B cell (primary cell): ENCODE measurements around the gene MYL4. TPM values are rescaled to one million over a fixed set of nuclear protein-coding genes. Genes with fewer than 3 reads are reported as not detected.

ENCODE experiments used
- ATAC-seq: fragments of 200-7000 bp; cut with Tn5 transposase; one replicate; pipeline ENCODE4 v1.10.0; 2021; ENCODE audit warnings: low read depth, mild to moderate bottlenecking, moderate number of reproducible peaks, moderate library complexity
- CTCF ChIA-PET: fragments of 350-600 bp; sonication (Branson Sonifier 250); formaldehyde crosslinking; loops from one replicate; lab custom pipeline; 2021; ENCODE audit warnings: antibody characterized with exemption, inconsistent platforms; lab: Charles Lee
- POLR2A ChIA-PET: fragments of 350-600 bp; sonication (Branson Sonifier 250); formaldehyde crosslinking; loops from one replicate; lab custom pipeline; 2021; ENCODE audit warnings: antibody characterized with exemption; lab: Charles Lee
- DNase-seq: peaks from one replicate; pipeline ENCODE4 v3.0.0; 2013
- H2AFZ ChIP-seq: 2 replicates; pipeline ENCODE4 v1.6.1; 2012; ENCODE audit warnings: mild to moderate bottlenecking, low read depth, low read length; ENCODE audit not compliant: insufficient read depth, poor library complexity, severe bottlenecking
- H3K27ac ChIP-seq, 2 donors: 1 replicate in 1 of 2; 2 replicates in 1 of 2; pipeline ENCODE4 v1.5.1; 2012 to 2013; ENCODE audit warnings: low read length in 2 of 2, mild to moderate bottlenecking in 2 of 2, moderate library complexity in 1 of 2
- H3K27me3 ChIP-seq, 4 experiments: fragments of 200-600 bp in 1 of 4; sonication (generic) in 1 of 4; replicated peaks in 1 of 4; 1 replicate in 2 of 4; 2 replicates in 2 of 4; pipeline versions ENCODE4 v1.6.1 to v1.7.0; 2013 to 2016; ENCODE audit warnings: low read length in 3 of 4, mild to moderate bottlenecking in 2 of 4, mixed read lengths in 1 of 4, moderate library complexity in 1 of 4; ENCODE audit not compliant: insufficient read depth in 4 of 4, control insufficient read depth in 3 of 4; ENCODE audit errors: control extremely low read depth in 1 of 4
- H3K36me3 ChIP-seq, 2 experiments: replicated peaks in 1 of 2; 1 replicate in 1 of 2; 2 replicates in 1 of 2; pipeline versions ENCODE4 v1.6.1 to v1.7.1; 2013; ENCODE audit warnings: low read length in 1 of 2; ENCODE audit not compliant: insufficient read depth in 2 of 2, control insufficient read depth in 1 of 2; ENCODE audit errors: control extremely low read depth in 1 of 2, extremely low read depth in 1 of 2
- H3K4me1 ChIP-seq, 2 donors: fragments of 200-600 bp in 1 of 2; sonication (generic) in 1 of 2; 1 replicate in 1 of 2; 2 replicates in 1 of 2; pipeline versions ENCODE4 v1.5.1 to v1.6.1; 2013 to 2017; ENCODE audit warnings: low read length in 2 of 2; ENCODE audit not compliant: control insufficient read depth in 2 of 2, insufficient read depth in 2 of 2
- H3K4me2 ChIP-seq: replicated peaks from 2 replicates; pipeline ENCODE3; 2012; ENCODE audit warnings: mild to moderate bottlenecking, low read depth, low read length; ENCODE audit not compliant: poor library complexity, severe bottlenecking
- H3K4me3 ChIP-seq, 5 experiments: fragments of 200-600 bp in 1 of 5; sonication (generic) in 1 of 5; 1 replicate in 3 of 5; 2 replicates in 2 of 5; pipeline versions ENCODE4 v1.5.1 to v1.7.0; 2011 to 2016; ENCODE audit warnings: low read length in 4 of 5, mild to moderate bottlenecking in 4 of 5, low read depth in 2 of 5, control low read depth in 1 of 5, moderate library complexity in 1 of 5; ENCODE audit not compliant: insufficient read depth in 1 of 5; ENCODE audit errors: control extremely low read depth in 1 of 5, extremely low read depth in 1 of 5
- H3K79me2 ChIP-seq: fragments of 200-600 bp; sonication (generic); one replicate; pipeline ENCODE4 v1.6.0; 2016; ENCODE audit warnings: low read length; ENCODE audit not compliant: control insufficient read depth, insufficient read depth
- H3K9ac ChIP-seq: fragments of 200-600 bp; sonication (generic); 2 replicates; pipeline ENCODE4 v1.6.1; 2017; ENCODE audit warnings: mild to moderate bottlenecking, low read length, moderate library complexity
- H3K9me3 ChIP-seq, 3 donors: one replicate each; pipeline versions ENCODE4 v1.6.1 to v1.7.1; 2013; ENCODE audit warnings: low read length in 2 of 3; ENCODE audit not compliant: control insufficient read depth in 2 of 3, insufficient read depth in 1 of 3; ENCODE audit errors: control extremely low read depth in 1 of 3
- H4K20me1 ChIP-seq: 2 replicates; pipeline ENCODE4 v1.6.0; 2012; ENCODE audit warnings: mild to moderate bottlenecking, low read length; ENCODE audit not compliant: insufficient read depth, control insufficient read depth, poor library complexity, severe bottlenecking
- H3K27ac Mint-ChIP-seq: one replicate; pipeline ENCODE4 v1.8.0; 2021; ENCODE audit warnings: mixed read lengths
- H3K27me3 Mint-ChIP-seq: one replicate; pipeline ENCODE4 v1.8.0; 2021; ENCODE audit warnings: mixed read lengths
- H3K4me1 Mint-ChIP-seq: one replicate; pipeline ENCODE4 v1.8.0; 2021; ENCODE audit warnings: mixed read lengths
- H3K4me3 Mint-ChIP-seq: one replicate; pipeline ENCODE4 v1.8.0; 2021; ENCODE audit warnings: mixed read lengths
- H3K9me3 Mint-ChIP-seq: one replicate; pipeline ENCODE4 v1.8.0; 2022; ENCODE audit warnings: mixed read lengths; ENCODE audit not compliant: insufficient read depth
- CTCF ChIP-seq: fragments of 200-600 bp; IDR thresholded peaks from one replicate; pipeline ENCODE4 v1.8.0; 2022; ENCODE audit warnings: antibody characterized with exemption, mild to moderate bottlenecking
- EZH2 ChIP-seq: IDR thresholded peaks from 2 replicates; pipeline ENCODE4 v1.6.1; 2012; ENCODE audit warnings: borderline replicate concordance, low read depth, mild to moderate bottlenecking, moderate library complexity, low read length; ENCODE audit not compliant: insufficient read depth, poor library complexity, severe bottlenecking
- WGBS: methylation state at CpG from one replicate; pipeline ENCODE4 v1.1.5; 2013; ENCODE audit warnings: missing lambda C conversion rate; ENCODE audit not compliant: insufficient coverage; 5-methylcytosine and 5-hydroxymethylcytosine counted together
- intact Hi-C: fragments of 100-400 bp; cut with micrococcal nuclease; formaldehyde crosslinking; loops from one replicate; pipeline ENCODE4 v1.10.0; 2022
- polyA plus RNA-seq: library from polyadenylated mRNA; depleted of rRNA; stranded (reverse); fragments of >200 nt; gene quantifications from 2 replicates; pipeline ENCODE4 v1.2.3, GENCODE V29; 2012
- total RNA-seq, 2 donors: library from RNA; stranded (reverse); fragments of 120-200 nt in 1 of 2; gene quantifications; 1 replicate in 1 of 2; 2 replicates in 1 of 2; pipeline versions ENCODE4 v1.2.3 to v1.2.4, GENCODE V29; 2013 to 2022

Gene MYL4
- total and polyA plus RNA-seq, 2 donors (not counting 1 experiment from before 2014, with no cell fraction given): 0.16 to 0.42 TPM

GRCh38 chr17:47200325-47200664, 8.9 kb upstream of the MYL4 start:
- H3K4me1 Mint-ChIP-seq: peaks cover 47% of the 10 kb centered on the region
- Histone ChIP-seq H3K4me1 (peaks cover 45 to 52% of the 10 kb centered on the region in 2 donors), H3K27ac (peak overlapping the region; percentile 82 to 90), H3K9me3 (no peaks in the 10 kb centered on the region), H4K20me1 (no peaks in the 10 kb centered on the region), H3K4me2 (peak overlapping the region; percentile 76), H2AFZ (peak overlapping the region; percentile 65), H3K4me3 (peak overlapping the region; percentile 21 to 45 (median 41)), H3K36me3 (no peaks in the 10 kb centered on the region), H3K79me2 (no peaks in the 10 kb centered on the region), H3K27me3 (no peaks in the 10 kb centered on the region), H3K9ac (peak overlapping the region; percentile 53)
- ATAC-seq: peak; percentile 5
- intact Hi-C loops: loop anchor here (1.0 kb wide), 2 partner anchors 11 to 124 kb away; partner anchors contain the start of gene CDC27
- H3K9me3 Mint-ChIP-seq: no peaks in the 10 kb centered on the region
- TF ChIP-seq EZH2 (no peak), CTCF (no peak)
- H3K27me3 Mint-ChIP-seq: no peaks in the 10 kb centered on the region
- WGBS: 11% methylated on average over 3 of the region's 4 CpGs
- H3K4me3 Mint-ChIP-seq: peak overlapping the region; percentile 80
- H3K27ac Mint-ChIP-seq: peak overlapping the region; percentile 96
- no peak for DNase-seq
- ChIA-PET CTCF (interaction anchor here (1.1 to 2.1 kb wide), 2 partner anchors 10 to 124 kb away, joined by 3 to 10 read pairs; partner anchors contain the start of genes CDC27 and EFCAB13), POLR2A (interaction anchor here (1.0 to 1.6 kb wide), 3 partner anchors 8 to 96 kb away, joined by 3 to 6 read pairs (median 6); partner anchors contain the start of gene CDC27)

- H3K27ac Mint-ChIP-seq: peak overlapping the region; percentile 96
- H3K9me3 Mint-ChIP-seq: no peaks in the 10 kb centered on the region
These were observed 8.0 kb upstream of the MYL4 start for GRCh38 chr17:47201166-47201565.

More at GRCh38 chr17:47201166-47201565, 8.0 kb upstream of the MYL4 start:
- Histone ChIP-seq H3K79me2 (no peaks in the 10 kb centered on the region), H4K20me1 (no peaks in the 10 kb centered on the region), H3K4me3 (no peak overlapping the region), H3K4me2 (no peak overlapping the region), H3K9me3 (no peaks in the 10 kb centered on the region), H3K36me3 (no peaks in the 10 kb centered on the region), H3K4me1 (peaks cover 54 to 60% of the 10 kb centered on the region in 2 donors), H3K27me3 (no peaks in the 10 kb centered on the region), H3K9ac (no peak overlapping the region), H3K27ac (peak overlapping the region; percentile 82 to 90), H2AFZ (no peak overlapping the region)
- H3K27me3 Mint-ChIP-seq: no peaks in the 10 kb centered on the region
- ATAC-seq (no peak), DNase-seq (no peak)
- 100% methylated on average over 1 of the region's 4 CpGs for whole genome bisulfite sequencing
- TF ChIP-seq CTCF (no peak), EZH2 (no peak)
- ChIA-PET CTCF (interaction anchor here (2.1 kb wide), 1 partner anchor 11 kb away, joined by 10 read pairs; the partner anchor contains the start of gene CDC27), POLR2A (interaction anchor here (1.0 to 1.6 kb wide), 2 partner anchors 12 to 78 kb away, joined by 3 to 6 read pairs; partner anchors contain the start of gene CDC27)
- intact Hi-C loops: no loop called here
- peaks cover 55% of the 10 kb centered on the region for H3K4me1 Mint-ChIP-seq
- H3K4me3 Mint-ChIP-seq: peak overlapping the region; percentile 27
